OCI-LY7 (cell line): ENCODE measurements around the gene ZNF3. TPM values are rescaled to one million over a fixed set of nuclear protein-coding genes. Genes with fewer than 3 reads are reported as not detected.

ENCODE experiments used
- BruUV-seq: library from RNA; stranded (reverse); fragments of 400-500 nt; replicated peaks from 2 replicates; lab custom pipeline; 2021; lab: Mats Ljungman, UMichigan
- CTCF ChIA-PET: fragments of 300-600 bp; sonication (Branson Sonifier 250); formaldehyde crosslinking; loops from one replicate; lab custom pipeline; 2022; ENCODE audit warnings: antibody characterized with exemption; ENCODE audit not compliant: unreplicated experiment; lab: Charles Lee
- POLR2A ChIA-PET: fragments of 300-600 bp; sonication (Branson Sonifier 250); formaldehyde crosslinking; loops from one replicate; lab custom pipeline; 2022; ENCODE audit warnings: antibody characterized with exemption; lab: Charles Lee
- DNase-seq: peaks from one replicate; pipeline ENCODE4 v3.0.0-alpha.2; 2015; ENCODE audit warnings: low spot score
- H2AFZ ChIP-seq: fragments of 200-600 bp; sonication (generic), shearing (Covaris generic); 2 replicates; pipeline ENCODE4 v1.6.1; 2014; ENCODE audit warnings: mild to moderate bottlenecking, antibody characterized with exemption, low read length, moderate library complexity
- H3K27ac ChIP-seq: fragments of 200-600 bp; sonication (generic); 2 replicates; pipeline ENCODE4 v1.5.1; 2014; ENCODE audit warnings: mixed run types, low read depth, mild to moderate bottlenecking, moderate library complexity, low read length, inconsistent platforms; ENCODE audit not compliant: poor library complexity, severe bottlenecking
- H3K36me3 ChIP-seq: fragments of 200-600 bp; sonication (generic); 2 replicates; pipeline ENCODE4 v1.6.1; 2014; ENCODE audit warnings: mild to moderate bottlenecking, antibody characterized with exemption, low read length, moderate library complexity, mixed read lengths; ENCODE audit not compliant: insufficient read depth
- H3K4me1 ChIP-seq: fragments of 200-600 bp; sonication (generic); 2 replicates; pipeline ENCODE4 v1.5.1; 2014; ENCODE audit warnings: mild to moderate bottlenecking, low read length; ENCODE audit not compliant: insufficient read depth, poor library complexity, severe bottlenecking
- H3K4me2 ChIP-seq: fragments of 200-600 bp; sonication (generic); 2 replicates; pipeline ENCODE4 v1.6.1; 2014; ENCODE audit warnings: mild to moderate bottlenecking, low read length
- H3K4me3 ChIP-seq: fragments of 200-600 bp; sonication (generic); 2 replicates; pipeline ENCODE4 v1.5.1; 2014; ENCODE audit warnings: mild to moderate bottlenecking, low read depth, low read length; ENCODE audit not compliant: poor library complexity, severe bottlenecking
- H3K79me2 ChIP-seq: fragments of 200-600 bp; sonication (generic); 2 replicates; pipeline ENCODE4 v1.6.1; 2016; ENCODE audit warnings: low read depth, mild to moderate bottlenecking, low read length, moderate library complexity, mixed read lengths; ENCODE audit not compliant: insufficient read depth
- H3K9me2 ChIP-seq: fragments of 200-600 bp; sonication (generic); 2 replicates; pipeline ENCODE4 v1.6.1; 2016; ENCODE audit warnings: mild to moderate bottlenecking, low read length, mixed read lengths; ENCODE audit not compliant: insufficient read depth
- H3K9me3 ChIP-seq: fragments of 200-600 bp; sonication (generic); 2 replicates; pipeline ENCODE4 v1.6.1; 2014; ENCODE audit warnings: mild to moderate bottlenecking, mixed run types, low read length, mixed read lengths
- H4K20me1 ChIP-seq: fragments of 200-600 bp; sonication (generic); 2 replicates; pipeline ENCODE4 v1.6.1; 2014; ENCODE audit warnings: mild to moderate bottlenecking, antibody characterized with exemption, low read length, moderate library complexity, mixed read lengths; ENCODE audit not compliant: insufficient read depth
- EZH2phosphoT487 ChIP-seq: fragments of 200-600 bp; sonication (generic); IDR thresholded peaks from 2 replicates; pipeline ENCODE4 v1.6.1; 2018; ENCODE audit warnings: low read depth, borderline replicate concordance, mild to moderate bottlenecking, mixed run types, antibody characterized with exemption, low read length, moderate library complexity, mixed read lengths
- intact Hi-C: fragments of 100-400 bp; cut with micrococcal nuclease; formaldehyde crosslinking; loops from one replicate; pipeline ENCODE4 v1.10.0; 2022; ENCODE audit not compliant: unreplicated experiment
- total RNA-seq, 2 experiments: library from RNA; depleted of rRNA in 1 of 2; stranded (reverse); fragments of >200 nt in 1 of 2; shearing (Covaris generic) in 1 of 2; gene quantifications; 2 replicates each; pipeline ENCODE4 v1.2.3, GENCODE V29; 2014 to 2022
- TF ChIP-seq, protein P1 (sequence below): fragments of 200-600 bp; sonication (generic); conservative IDR thresholded peaks from 2 replicates; pipeline ENCODE4 v1.5.1; 2014; ENCODE audit warnings: mild to moderate bottlenecking, antibody characterized with exemption, low read length, moderate library complexity, mixed read lengths

Gene ZNF3
- total RNA-seq, 2 experiments from 2014 or later = 19.8 to 23.7 TPM

DNA sequence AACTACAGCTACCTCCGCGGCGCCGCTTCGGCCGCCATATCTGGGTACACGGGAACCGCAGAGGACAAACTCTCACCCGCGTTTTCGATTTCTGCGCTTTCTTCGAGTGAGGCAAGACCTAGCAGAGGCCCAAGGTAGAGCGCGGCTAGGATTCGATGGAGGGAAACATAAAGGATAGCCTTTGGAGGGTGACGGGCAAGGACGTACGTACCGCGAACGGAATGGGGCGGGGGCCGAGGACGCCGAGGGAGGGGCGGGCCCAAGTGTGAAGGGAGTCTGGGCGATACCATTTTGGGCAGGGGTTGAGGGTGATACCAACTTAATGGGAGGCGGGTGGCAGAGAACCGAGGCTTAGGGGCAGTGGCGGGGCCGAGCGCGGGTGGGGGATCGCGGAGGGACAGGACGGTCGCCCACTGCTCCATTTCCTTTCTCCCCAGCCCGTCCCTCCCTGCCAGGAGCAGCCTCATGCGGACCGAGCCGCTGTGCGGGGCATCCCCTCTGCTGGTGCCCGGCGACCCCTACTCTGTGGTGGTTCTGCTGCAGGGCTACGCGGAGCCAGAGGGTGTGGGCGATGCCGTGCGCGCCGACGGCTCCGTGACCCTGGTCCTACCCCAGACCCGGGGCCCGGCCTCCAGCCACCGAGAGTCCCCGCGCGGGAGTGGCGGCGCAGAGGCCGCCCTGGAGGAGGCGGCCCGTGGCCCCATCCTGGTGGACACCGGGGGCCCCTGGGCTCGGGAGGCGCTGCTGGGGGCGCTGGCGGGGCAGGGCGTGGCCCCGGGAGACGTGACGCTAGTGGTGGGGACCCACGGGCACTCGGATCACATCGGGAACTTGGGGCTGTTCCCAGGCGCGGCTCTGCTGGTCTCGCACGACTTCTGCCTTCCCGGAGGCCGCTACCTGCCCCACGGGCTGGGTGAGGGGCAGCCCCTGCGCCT is 45.7 kb upstream of the ZNF3 start, which contains the start of gene MBLAC1:
Gene MBLAC1 (plus strand): TSS at position 37 of the 935 bp plus-strand sequence. CDS start 429 bp downstream, at position 466.
- intact Hi-C loops = loop anchor here (2.0 to 5.0 kb wide), 2 partner anchors 26 to 45 kb away; partner anchors contain the start of genes AP4M1, MCM7 and ZNF3
- H3K4me2 ChIP-seq = peak within 1 kb of the TSS; percentile 91
- no TSS peak for BruUV-seq
- peaks cover 22% of the 10 kb centered on the region; the same call in 1 of the 2 replicates for H3K36me3 ChIP-seq
- H4K20me1 ChIP-seq = no peaks in the 10 kb centered on the region
- peak within 1 kb of the TSS; percentile 73 for H3K4me3 ChIP-seq
- H3K9me3 ChIP-seq = no peaks in the 10 kb centered on the region
- H3K27ac ChIP-seq = peak within 1 kb of the TSS; percentile 94
- peak; percentile 95 for DNase-seq
- CTCF ChIA-PET = no interaction called here
- H3K9me2 ChIP-seq = no peaks in the 10 kb centered on the region
- POLR2A ChIA-PET = interaction anchor here (0.6 to 2.9 kb wide), 6 partner anchors 13 to 991 kb away, joined by 3 to 22 read pairs (median 4); partner anchors contain the start of genes AP4M1, LAMTOR4 and MCM7
- TF ChIP-seq, protein P1, sequence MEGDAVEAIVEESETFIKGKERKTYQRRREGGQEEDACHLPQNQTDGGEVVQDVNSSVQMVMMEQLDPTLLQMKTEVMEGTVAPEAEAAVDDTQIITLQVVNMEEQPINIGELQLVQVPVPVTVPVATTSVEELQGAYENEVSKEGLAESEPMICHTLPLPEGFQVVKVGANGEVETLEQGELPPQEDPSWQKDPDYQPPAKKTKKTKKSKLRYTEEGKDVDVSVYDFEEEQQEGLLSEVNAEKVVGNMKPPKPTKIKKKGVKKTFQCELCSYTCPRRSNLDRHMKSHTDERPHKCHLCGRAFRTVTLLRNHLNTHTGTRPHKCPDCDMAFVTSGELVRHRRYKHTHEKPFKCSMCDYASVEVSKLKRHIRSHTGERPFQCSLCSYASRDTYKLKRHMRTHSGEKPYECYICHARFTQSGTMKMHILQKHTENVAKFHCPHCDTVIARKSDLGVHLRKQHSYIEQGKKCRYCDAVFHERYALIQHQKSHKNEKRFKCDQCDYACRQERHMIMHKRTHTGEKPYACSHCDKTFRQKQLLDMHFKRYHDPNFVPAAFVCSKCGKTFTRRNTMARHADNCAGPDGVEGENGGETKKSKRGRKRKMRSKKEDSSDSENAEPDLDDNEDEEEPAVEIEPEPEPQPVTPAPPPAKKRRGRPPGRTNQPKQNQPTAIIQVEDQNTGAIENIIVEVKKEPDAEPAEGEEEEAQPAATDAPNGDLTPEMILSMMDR = no peak
- TF ChIP-seq EZH2phosphoT487 = no peak
- peaks cover 8% of the 10 kb centered on the region; the same call in 1 of the 2 replicates for H3K79me2 ChIP-seq
- H2AFZ ChIP-seq = peak within 1 kb of the TSS; percentile 70
- peaks cover 48% of the 10 kb centered on the region for H3K4me1 ChIP-seq

- H3K27ac ChIP-seq = peak overlapping the region; percentile 94
- peak overlapping the region; percentile 70 for H2AFZ ChIP-seq
- H3K4me1 ChIP-seq = peaks cover 46% of the 10 kb centered on the region
- POLR2A ChIA-PET = interaction anchor here (0.6 to 2.9 kb wide), 6 partner anchors 12 to 992 kb away, joined by 3 to 22 read pairs (median 4); partner anchors contain the start of genes AP4M1, LAMTOR4 and MCM7
- H3K4me2 ChIP-seq = peak overlapping the region; percentile 91
- CTCF ChIA-PET = no interaction called here
- H3K9me2 ChIP-seq = no peaks in the 10 kb centered on the region
- no peaks in the 10 kb centered on the region for H4K20me1 ChIP-seq
- H3K36me3 ChIP-seq = peaks cover 24% of the 10 kb centered on the region; the same call in 1 of the 2 replicates
- intact Hi-C loops = loop anchor here (2.0 to 5.0 kb wide), 2 partner anchors 26 to 44 kb away; partner anchors contain the start of genes AP4M1, MCM7 and ZNF3
- H3K9me3 ChIP-seq = no peaks in the 10 kb centered on the region
- BruUV-seq = TSS peak; percentile 89
- H3K79me2 ChIP-seq = peaks cover 8% of the 10 kb centered on the region; the same call in 1 of the 2 replicates
- TF ChIP-seq, protein P1 = no peak
- no peak for TF ChIP-seq EZH2phosphoT487
- peak overlapping the region; percentile 73 for H3K4me3 ChIP-seq
- DNase-seq = no peak
Measured at GRCh38 chr7:100126239-100126930, 44.9 kb upstream of the ZNF3 start.
